HG02973 (cell line): ENCODE measurements around the gene KLF6.

Experiments
- ATAC-seq: cut with Tn5 transposase; IDR thresholded peaks from one replicate; pipeline ENCODE4 v1.9.1; 2021; ENCODE audit warnings: moderate library complexity; ENCODE audit not compliant: unreplicated experiment

The KLF6 gene

GRCh38 chr10:3789621-3790020 is 4.6 kb upstream of the KLF6 start:
- ATAC-seq = no peak

DNA sequence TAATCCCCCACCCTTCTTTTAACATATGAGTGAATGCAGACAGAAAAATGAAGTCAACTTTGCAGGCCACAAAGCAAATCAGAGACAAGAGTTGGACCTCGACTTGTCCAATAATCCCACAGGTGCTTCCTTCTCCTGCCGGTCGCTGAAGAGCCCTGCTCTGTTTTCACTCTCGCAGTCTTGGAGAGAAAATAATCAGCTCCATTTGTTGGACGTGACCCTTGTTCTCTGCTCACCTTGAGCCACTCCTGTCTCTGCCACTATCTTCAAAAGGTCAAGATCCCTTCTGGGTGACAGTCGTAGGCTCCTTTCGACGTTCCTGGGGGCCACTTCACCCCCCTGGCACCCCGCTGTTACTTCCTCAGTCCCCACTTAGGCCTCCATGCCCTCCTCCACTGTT is 2.8 kb upstream of the KLF6 start:
- ATAC-seq = no peak

- no peak for ATAC-seq
Observed at GRCh38 chr10:3787016-3787400, 2.0 kb upstream of the KLF6 start.

DNA sequence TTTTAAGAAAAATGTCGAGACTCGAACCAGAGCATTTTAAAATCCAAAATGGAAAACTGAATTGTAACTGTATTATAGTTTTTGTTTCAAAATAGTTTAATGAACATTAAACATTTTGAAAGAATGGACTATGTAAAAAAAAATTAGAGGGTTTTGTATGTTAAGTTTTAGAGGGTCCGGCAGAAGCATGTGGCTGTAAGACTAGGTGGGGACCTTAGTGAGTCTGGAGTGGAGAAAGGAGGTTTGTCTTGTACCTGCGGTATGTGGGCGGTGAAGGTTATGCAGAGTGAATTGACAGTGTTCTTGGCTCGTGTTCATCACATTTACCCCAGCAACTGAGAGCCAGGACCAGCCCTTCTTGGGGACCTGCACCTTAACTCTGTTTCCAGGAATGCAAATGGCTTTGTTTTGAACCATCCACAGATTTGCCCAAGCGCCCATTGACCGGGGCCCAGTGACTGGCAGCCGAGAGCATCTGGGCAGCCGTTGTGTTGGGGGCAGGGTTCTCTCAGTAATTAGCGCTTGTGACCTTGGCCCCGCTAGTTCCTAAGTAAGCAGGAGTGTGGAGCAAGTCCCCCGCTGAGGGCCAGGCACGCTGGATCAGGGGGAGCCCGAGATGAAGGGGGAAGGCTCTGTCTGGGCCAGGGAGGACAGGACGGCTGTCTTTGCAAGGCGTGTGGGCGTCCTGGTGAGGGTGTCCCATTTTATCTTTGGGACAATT is 1.4 kb upstream of the KLF6 start:
- ATAC-seq = no peak

DNA sequence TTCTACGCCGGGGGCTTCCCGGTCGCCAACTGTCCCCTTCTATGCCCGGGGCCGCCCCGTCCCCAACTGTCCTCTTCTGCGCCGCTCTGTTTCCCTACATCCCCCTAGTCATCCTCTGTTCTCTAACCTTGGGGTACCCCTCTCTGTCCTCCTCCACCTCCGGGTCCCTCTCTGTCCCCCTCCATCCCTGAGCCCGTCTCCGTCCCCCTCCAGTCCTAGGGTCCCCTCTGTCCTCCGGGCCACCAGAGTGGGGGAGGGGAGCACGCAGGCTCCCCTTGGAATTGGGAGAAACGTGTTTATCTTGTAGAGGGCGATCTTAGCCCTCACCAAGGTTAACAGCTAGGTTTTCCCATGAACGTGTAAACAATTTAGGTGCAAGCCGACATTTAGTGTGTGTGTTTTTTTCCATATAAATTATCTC is 852 bp upstream of the KLF6 start:
- ATAC-seq = peak; percentile 2

GRCh38 chr10:3785251-3785850 is 342 bp upstream of the KLF6 start:
- ATAC-seq = peak; percentile 60

DNA sequence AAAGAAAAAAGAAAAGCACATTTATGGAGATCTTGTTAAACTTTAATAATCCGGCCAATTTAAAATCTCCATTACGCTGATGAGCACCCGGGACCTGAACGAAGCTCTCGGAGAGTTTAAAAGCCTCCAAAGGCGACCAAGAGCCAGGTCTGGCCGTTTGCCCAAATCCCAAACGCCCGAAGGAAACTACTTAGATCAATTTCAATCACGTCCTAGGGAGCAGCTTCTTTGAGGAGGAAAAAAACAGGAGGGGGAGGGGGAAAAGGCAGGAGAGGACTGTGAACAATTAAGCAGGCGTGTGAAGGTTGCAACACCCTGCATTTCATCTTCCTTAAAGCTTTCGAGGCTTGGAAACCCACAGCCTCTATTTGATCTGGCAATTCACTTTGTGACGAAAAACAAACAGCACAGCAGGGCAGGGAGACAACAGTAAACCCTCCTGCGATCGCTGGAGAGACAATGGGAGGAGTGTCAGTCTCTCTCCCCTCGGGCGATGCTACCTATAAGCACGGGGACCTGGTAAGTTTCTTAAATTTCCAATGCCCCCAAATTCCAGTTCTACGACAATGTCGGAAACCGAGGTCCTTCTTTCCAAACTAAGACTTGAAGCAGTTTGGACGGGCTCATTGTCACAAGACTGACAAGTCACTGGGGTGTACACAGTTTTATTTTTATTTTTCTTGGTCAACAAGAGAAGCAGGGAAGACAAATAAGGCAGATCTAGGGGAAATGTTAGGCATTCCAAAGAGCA is 1.2 kb downstream of the KLF6 start:
- ATAC-seq = no peak

DNA sequence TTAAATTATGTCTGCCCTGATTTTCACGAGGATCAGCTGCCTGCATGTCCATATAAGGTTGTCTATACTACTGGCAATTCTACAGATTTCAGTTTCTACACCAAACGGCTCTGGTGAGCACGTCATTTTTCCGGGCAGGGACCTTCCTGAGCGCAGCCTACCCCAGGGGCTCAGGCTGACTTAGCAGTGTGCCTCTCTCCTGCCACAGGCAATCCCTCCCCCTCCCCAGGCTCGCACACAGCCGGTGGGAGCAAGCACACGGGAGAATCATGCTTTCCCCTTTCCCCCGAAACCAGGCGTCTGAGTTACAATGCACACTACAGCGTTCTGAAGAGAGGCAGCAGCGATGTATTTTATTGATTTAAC is 1.7 kb downstream of the KLF6 start:
- peak; percentile 20 for ATAC-seq

DNA sequence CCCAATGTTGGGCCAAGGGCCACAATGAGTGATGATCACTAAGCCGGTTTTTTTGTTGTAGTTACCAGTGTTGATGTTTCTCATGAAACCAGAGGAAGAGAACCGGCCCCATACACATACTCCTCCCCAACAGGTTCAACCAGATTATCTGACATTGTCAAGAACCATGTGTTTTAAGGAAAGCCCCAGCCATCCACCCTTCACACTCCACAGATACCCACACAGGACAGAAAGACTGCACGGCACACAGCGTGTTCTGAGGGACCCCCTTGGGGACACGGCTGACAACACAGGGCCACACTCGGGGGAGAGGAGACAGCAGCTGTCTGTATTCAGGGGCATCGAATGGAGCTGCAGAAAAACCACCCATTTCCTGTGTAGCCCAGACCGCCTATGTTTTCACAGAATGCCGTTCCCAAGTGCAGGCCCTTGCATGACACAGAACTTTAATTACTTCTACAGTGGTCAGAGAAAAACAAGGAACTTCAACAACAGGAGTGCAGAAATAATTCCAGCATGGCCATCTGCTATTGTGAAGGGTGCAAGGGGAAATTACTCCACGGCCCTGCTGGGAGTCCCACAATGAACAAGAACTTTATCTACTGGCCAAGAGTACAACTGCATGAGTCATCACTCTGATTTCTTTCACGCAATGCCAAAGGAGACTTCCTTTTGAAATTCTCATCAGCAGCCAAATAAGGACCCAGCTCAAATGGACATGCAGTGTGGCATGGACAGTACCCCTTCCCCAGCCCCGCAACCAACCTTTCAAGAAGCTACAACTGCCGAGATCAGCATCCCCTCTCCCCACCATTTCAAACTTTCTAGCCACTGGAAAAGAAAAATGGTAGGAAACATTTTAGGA is 2.3 kb downstream of the KLF6 start:
- ATAC-seq = no peak

DNA sequence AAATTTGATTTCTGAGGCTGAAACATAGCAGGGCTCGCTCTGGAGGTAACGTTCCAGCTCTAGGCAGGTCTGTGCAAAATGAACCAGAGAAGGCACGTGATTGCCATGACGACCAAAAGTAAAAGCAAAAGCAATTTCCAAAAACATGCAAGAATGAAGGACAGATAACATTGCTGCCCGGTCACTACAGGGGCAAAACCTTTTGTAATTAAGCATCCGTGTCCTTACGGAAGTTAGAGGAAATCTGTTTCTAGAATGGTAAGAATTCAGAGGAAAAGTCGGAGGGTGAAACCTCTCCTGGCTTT is 2.9 kb downstream of the KLF6 start:
- no peak for ATAC-seq

DNA sequence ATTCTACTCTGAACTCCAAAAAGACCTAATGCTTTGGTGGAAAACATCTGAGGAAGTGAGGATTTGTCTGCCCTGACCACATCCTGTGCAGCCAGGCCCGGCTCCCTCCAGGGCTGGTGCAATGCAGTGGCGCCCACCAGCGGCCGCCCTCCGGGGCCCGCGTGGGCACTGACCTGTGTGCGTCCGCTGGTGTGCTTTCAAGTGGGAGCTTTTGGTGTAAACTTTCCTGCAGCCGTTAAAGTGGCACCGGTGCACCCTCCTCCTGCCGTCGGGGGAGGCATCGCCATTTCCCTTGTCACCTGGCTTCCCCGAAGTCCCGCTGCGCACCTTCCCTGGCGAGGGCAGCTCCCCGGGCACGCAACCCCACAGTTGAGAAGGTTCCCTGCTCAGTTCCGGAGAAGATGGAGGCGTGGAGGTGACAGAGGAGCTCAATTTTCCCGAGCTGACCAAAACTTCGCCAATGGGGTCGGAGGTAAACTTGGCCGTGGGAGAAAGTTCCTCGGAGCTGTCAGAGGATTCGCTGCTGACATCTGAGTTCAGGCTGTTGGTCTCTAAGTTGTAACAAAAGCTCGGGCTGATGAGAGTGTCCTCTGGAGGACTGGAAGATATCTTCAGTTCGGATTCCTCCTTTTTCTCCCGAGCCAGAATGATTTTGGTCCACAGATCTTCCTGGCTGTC is 3.4 kb downstream of the KLF6 start:
- ATAC-seq = no peak

DNA sequence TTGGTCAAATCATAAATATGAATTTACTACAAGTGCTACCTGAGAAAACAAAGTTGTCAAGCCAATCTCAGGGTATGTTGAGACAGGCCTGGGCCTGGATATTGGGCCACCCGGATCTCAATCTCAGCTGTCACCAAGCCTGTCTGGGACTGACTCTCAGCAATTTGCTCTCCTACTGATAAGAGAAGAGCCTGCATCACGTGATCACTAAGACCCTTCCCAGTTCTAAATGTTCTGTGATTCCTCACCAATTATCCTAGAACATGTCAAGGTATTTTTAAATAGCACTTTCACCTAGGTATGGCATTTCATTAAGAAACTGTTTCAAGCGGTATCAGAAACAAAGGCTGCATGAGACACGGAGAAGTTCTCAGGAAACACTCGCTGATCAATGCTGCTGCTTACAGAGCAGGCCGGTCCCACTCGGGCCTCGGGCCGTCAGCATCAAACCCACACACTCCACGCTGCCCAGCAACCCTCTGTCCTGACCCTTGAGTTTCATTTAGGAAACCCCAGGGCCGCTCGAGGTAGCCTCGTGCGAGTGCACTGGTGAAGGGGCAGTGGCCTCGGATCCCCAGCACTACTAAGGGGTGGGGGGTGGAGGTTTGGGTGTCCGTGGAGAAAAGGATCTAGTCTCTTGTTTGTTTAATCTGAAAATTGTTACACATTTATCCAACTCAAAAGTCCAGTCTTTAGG is 4.1 kb downstream of the KLF6 start:
- ATAC-seq = no peak

GRCh38 chr10:3780021-3780770 is 4.8 kb downstream of the KLF6 start:
- ATAC-seq = no peak

- no peak for ATAC-seq
Observed at GRCh38 chr10:3779158-3779741, 5.8 kb downstream of the KLF6 start.

DNA sequence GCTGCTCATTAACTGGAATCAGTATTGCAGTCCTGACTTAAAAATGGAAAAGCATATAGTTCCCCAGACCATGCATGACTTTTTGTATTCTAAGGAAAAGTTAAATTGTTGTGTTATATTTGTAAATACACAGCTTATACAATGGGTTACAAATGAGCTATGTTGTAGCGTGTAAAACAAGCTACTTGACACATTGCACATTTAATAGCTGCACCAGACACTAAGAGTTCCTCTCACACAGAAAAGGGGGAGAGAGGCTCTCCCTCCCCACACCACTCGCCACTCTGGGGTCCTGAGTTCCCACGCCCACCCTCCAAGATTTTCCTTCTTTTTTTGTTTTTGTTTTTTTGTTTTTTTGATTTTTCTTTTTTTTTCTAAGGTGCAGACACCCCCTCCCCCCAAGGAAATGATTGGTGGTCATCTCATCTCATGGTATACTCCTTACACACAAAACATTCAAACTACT is 6.3 kb downstream of the KLF6 start:
- ATAC-seq = no peak

GRCh38 chr10:3777981-3778691 is 6.9 kb downstream of the KLF6 start:
- no peak for ATAC-seq

- ATAC-seq = no peak
Observed at GRCh38 chr10:3776796-3777571, 8.0 kb downstream of the KLF6 start.
